Liver (tissue), 9 donors: ENCODE measurements around the gene ACSL1. TPM values are rescaled to one million over a fixed set of nuclear protein-coding genes. Genes with fewer than 3 reads are reported as not detected.
A peak's percentile ranks its signal among the peaks of the same experiment; 100 is the strongest.
"Not testable (repeated sequence)": the region's sequence is repeated elsewhere in the genome, so short reads cannot be mapped to it uniquely, and the experiment has no call there.

Source experiments
- DNase-seq: peaks from one replicate; pipeline ENCODE4 v3.0.0-alpha.2; 2017; ENCODE audit warnings: low spot score
- H3K27ac ChIP-seq, 2 donors: one replicate each; pipeline ENCODE4 v1.7.0; 2013; ENCODE audit warnings: inconsistent platforms in 2 of 2, low read length in 2 of 2, control low read depth in 1 of 2, low read depth in 1 of 2, mild to moderate bottlenecking in 1 of 2
- H3K27me3 ChIP-seq, 4 donors: one replicate each; pipeline versions ENCODE4 v1.6.1 to v1.7.0; 2013; ENCODE audit warnings: low read length in 3 of 4, inconsistent platforms in 1 of 4, mild to moderate bottlenecking in 1 of 4, moderate library complexity in 1 of 4; ENCODE audit not compliant: control insufficient read depth in 4 of 4, insufficient read depth in 4 of 4
- H3K36me3 ChIP-seq, 4 donors: one replicate each; pipeline versions ENCODE4 v1.6.1 to v1.7.0; 2013; ENCODE audit warnings: low read length in 3 of 4, mild to moderate bottlenecking in 3 of 4, low read depth in 1 of 4, moderate library complexity in 1 of 4; ENCODE audit not compliant: control insufficient read depth in 4 of 4, insufficient read depth in 3 of 4
- H3K4me1 ChIP-seq, 4 donors: one replicate each; pipeline versions ENCODE4 v1.6.1 to v1.7.0; 2013; ENCODE audit warnings: low read length in 3 of 4, mild to moderate bottlenecking in 3 of 4, moderate library complexity in 1 of 4; ENCODE audit not compliant: control insufficient read depth in 4 of 4, insufficient read depth in 4 of 4
- H3K4me3 ChIP-seq, 3 donors: one replicate each; pipeline versions ENCODE4 v1.6.1 to v1.7.0; 2013; ENCODE audit warnings: low read length in 3 of 3, control low read depth in 1 of 3, low read depth in 1 of 3, mild to moderate bottlenecking in 1 of 3
- H3K9ac ChIP-seq, 2 donors: one replicate each; pipeline ENCODE4 v1.7.0; 2013; ENCODE audit warnings: low read length in 2 of 2, mild to moderate bottlenecking in 2 of 2, moderate library complexity in 2 of 2, control low read depth in 1 of 2, low read depth in 1 of 2
- H3K9me3 ChIP-seq, 4 donors: one replicate each; pipeline versions ENCODE4 v1.6.1 to v1.7.0; 2013; ENCODE audit warnings: low read length in 3 of 4; ENCODE audit not compliant: control insufficient read depth in 4 of 4
- EGR1 ChIP-seq, 2 donors: IDR thresholded peaks; 2 replicates each; pipeline ENCODE4 v1.6.1; 2016 to 2018; ENCODE audit warnings: antibody characterized with exemption in 2 of 2, low read depth in 2 of 2
- FOXA1 ChIP-seq: IDR thresholded peaks from 2 replicates; pipeline ENCODE4 v1.6.1; 2016; ENCODE audit warnings: antibody characterized with exemption
- FOXA2 ChIP-seq: IDR thresholded peaks from 2 replicates; pipeline ENCODE4 v1.6.1; 2016; ENCODE audit warnings: antibody characterized with exemption
- GABPA ChIP-seq, 2 donors: IDR thresholded peaks in 1 of 2; conservative IDR thresholded peaks in 1 of 2; 2 replicates each; pipeline ENCODE4 v1.6.1; 2016; ENCODE audit warnings: antibody characterized with exemption in 2 of 2, mild to moderate bottlenecking in 1 of 2, moderate library complexity in 1 of 2
- HNF4A ChIP-seq, 2 donors: conservative IDR thresholded peaks; 2 replicates each; pipeline ENCODE4 v1.6.1; 2016; ENCODE audit warnings: antibody characterized with exemption in 2 of 2, mild to moderate bottlenecking in 2 of 2
- HNF4G ChIP-seq: IDR thresholded peaks from 2 replicates; pipeline ENCODE4 v1.6.1; 2016; ENCODE audit warnings: antibody characterized with exemption
- JUND ChIP-seq, 2 donors: IDR thresholded peaks; 2 replicates each; pipeline ENCODE4 v1.6.1; 2016; ENCODE audit warnings: antibody characterized with exemption in 2 of 2
- NR2F2 ChIP-seq: IDR thresholded peaks from 2 replicates; pipeline ENCODE4 v1.6.1; 2016; ENCODE audit warnings: antibody characterized with exemption
- RAD21 ChIP-seq, 2 donors: IDR thresholded peaks; 2 replicates each; pipeline ENCODE4 v1.6.1; 2016; ENCODE audit warnings: antibody characterized with exemption in 2 of 2, mild to moderate bottlenecking in 2 of 2
- RXRA ChIP-seq, 2 donors: IDR thresholded peaks; 2 replicates each; pipeline ENCODE4 v1.6.1; 2017 to 2018; ENCODE audit warnings: antibody characterized with exemption in 2 of 2, mild to moderate bottlenecking in 1 of 2
- SP1 ChIP-seq: IDR thresholded peaks from 2 replicates; pipeline ENCODE4 v1.6.1; 2018; ENCODE audit warnings: antibody characterized with exemption, mild to moderate bottlenecking
- TAF1 ChIP-seq: conservative IDR thresholded peaks from 2 replicates; pipeline ENCODE4 v1.6.1; 2016; ENCODE audit warnings: antibody characterized with exemption, mild to moderate bottlenecking
- WGBS: extraction: QIAGEN DNeasy Blood & Tissue Kit; methylation state at CpG from one replicate; pipeline ENCODE4 v1.1.7; 2013; 5-methylcytosine and 5-hydroxymethylcytosine counted together
- polyA plus RNA-seq, 2 donors: library from polyadenylated mRNA; stranded (reverse) in 1 of 2; unstranded in 1 of 2; fragments of 200-250 nt in 1 of 2; fragments of >200 nt in 1 of 2; fragmentation: Nextera tagmentation in 1 of 2; extraction: Ambion mirVana in 1 of 2; gene quantifications; one replicate each; pipeline versions ENCODE4 v1.2.1 to v1.2.3, GENCODE V29; 2013 to 2015
- total RNA-seq, 2 donors: library from RNA; depleted of rRNA; stranded (reverse); fragments of >200 nt; gene quantifications; one replicate each; pipeline ENCODE4 v1.2.3, GENCODE V29; 2014
- TF ChIP-seq, protein P1 (sequence below): IDR thresholded peaks from 2 replicates; pipeline ENCODE4 v1.6.1; 2016; ENCODE audit warnings: antibody characterized with exemption
- TF ChIP-seq, protein P2 (sequence below): IDR thresholded peaks from 2 replicates; pipeline ENCODE4 v1.6.1; 2016; ENCODE audit warnings: antibody characterized with exemption
- TF ChIP-seq, protein P3 (sequence below): fragments of 150-350 bp; IDR thresholded peaks from 2 replicates; pipeline ENCODE4 v1.5.1; 2017; ENCODE audit warnings: improper control_type of control experiment, low read depth, low read length; ENCODE audit not compliant: missing input control
- TF ChIP-seq, protein P4 (sequence below): IDR thresholded peaks from 2 replicates; pipeline ENCODE4 v1.6.1; 2016; ENCODE audit warnings: antibody characterized with exemption
- TF ChIP-seq, protein P5 (sequence below): IDR thresholded peaks from 2 replicates; pipeline ENCODE4 v1.6.1; 2016; ENCODE audit warnings: antibody characterized with exemption, mild to moderate bottlenecking
- donor health status: healthy.
- donor health status: healthy.
- donor health status: healthy.
- donor health status: healthy.
- donor health status: healthy.

The ACSL1 gene
- total and polyA plus RNA-seq, 4 donors = 210 to 2,226 (median 878) TPM

DNA sequence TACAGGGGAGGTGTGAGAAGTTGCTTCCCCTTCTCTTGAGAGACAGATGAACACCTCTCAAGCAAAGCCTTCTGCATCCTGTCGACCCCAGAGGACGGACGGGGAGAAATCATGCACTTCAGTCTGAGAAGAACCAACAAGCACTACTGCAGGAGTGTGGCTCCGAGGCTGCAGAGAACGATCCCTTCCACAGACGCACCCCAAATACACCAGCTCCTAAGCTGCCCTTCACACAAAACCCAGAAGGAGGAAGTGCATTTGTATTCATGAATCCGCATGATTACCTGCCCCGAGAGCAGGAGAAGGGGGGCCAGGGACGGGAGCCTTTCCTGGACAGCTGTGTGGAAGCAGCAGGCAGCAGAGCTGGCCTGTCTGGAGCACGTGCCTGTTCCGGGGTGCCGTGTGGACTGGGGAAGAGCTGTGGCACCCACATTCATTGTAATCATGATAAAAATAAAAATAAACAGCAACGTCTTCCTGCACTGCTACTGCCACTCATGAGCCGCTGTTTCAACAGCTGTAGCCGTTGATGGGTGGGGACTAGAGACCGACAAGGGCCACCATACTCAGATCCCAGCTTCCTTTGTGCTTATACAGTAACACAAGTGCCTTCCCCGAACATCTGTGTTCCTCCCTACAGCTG lies 42.9 kb downstream of the ACSL1 start:
- no peak overlapping the region for H3K9ac ChIP-seq
- no peak for DNase-seq
- no peaks in the 10 kb centered on the region for H3K9me3 ChIP-seq
- TF ChIP-seq FOXA1 = no peak
- TF ChIP-seq, protein P1, sequence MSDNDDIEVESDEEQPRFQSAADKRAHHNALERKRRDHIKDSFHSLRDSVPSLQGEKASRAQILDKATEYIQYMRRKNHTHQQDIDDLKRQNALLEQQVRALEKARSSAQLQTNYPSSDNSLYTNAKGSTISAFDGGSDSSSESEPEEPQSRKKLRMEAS = no peak
- TF ChIP-seq EGR1 (IDR thresholded peaks at IDR 0.05; ENCODE audit: low read depth in 2 of 2) = no peak
- TF ChIP-seq, protein P2, sequence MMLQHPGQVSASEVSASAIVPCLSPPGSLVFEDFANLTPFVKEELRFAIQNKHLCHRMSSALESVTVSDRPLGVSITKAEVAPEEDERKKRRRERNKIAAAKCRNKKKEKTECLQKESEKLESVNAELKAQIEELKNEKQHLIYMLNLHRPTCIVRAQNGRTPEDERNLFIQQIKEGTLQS = no peak
- TF ChIP-seq TAF1 = no peak
- TF ChIP-seq HNF4G = no peak
- TF ChIP-seq, protein P3, sequence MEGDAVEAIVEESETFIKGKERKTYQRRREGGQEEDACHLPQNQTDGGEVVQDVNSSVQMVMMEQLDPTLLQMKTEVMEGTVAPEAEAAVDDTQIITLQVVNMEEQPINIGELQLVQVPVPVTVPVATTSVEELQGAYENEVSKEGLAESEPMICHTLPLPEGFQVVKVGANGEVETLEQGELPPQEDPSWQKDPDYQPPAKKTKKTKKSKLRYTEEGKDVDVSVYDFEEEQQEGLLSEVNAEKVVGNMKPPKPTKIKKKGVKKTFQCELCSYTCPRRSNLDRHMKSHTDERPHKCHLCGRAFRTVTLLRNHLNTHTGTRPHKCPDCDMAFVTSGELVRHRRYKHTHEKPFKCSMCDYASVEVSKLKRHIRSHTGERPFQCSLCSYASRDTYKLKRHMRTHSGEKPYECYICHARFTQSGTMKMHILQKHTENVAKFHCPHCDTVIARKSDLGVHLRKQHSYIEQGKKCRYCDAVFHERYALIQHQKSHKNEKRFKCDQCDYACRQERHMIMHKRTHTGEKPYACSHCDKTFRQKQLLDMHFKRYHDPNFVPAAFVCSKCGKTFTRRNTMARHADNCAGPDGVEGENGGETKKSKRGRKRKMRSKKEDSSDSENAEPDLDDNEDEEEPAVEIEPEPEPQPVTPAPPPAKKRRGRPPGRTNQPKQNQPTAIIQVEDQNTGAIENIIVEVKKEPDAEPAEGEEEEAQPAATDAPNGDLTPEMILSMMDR = no peak
- TF ChIP-seq FOXA2 = no peak
- no peak for TF ChIP-seq RXRA (IDR thresholded peaks at IDR 0.05)
- no peak for TF ChIP-seq GABPA (IDR thresholded peaks at IDR 0.05 in 1 of 2, conservative IDR thresholded peaks at IDR 0.05 in 1 of 2)
- TF ChIP-seq JUND (IDR thresholded peaks at IDR 0.05) = no peak
- no peak for TF ChIP-seq NR2F2
- TF ChIP-seq, protein P4, sequence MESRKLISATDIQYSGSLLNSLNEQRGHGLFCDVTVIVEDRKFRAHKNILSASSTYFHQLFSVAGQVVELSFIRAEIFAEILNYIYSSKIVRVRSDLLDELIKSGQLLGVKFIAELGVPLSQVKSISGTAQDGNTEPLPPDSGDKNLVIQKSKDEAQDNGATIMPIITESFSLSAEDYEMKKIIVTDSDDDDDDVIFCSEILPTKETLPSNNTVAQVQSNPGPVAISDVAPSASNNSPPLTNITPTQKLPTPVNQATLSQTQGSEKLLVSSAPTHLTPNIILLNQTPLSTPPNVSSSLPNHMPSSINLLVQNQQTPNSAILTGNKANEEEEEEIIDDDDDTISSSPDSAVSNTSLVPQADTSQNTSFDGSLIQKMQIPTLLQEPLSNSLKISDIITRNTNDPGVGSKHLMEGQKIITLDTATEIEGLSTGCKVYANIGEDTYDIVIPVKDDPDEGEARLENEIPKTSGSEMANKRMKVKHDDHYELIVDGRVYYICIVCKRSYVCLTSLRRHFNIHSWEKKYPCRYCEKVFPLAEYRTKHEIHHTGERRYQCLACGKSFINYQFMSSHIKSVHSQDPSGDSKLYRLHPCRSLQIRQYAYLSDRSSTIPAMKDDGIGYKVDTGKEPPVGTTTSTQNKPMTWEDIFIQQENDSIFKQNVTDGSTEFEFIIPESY = no peak
- no peak for TF ChIP-seq HNF4A (conservative IDR thresholded peaks at IDR 0.05)
- no peak overlapping the region for H3K4me3 ChIP-seq
- WGBS = 81% methylated on average over 17 of the region's 17 CpGs
- H3K36me3 ChIP-seq = peaks cover 4 to 74% (median 70%) of the 10 kb centered on the region in 4 donors
- no peaks in the 10 kb centered on the region for H3K27me3 ChIP-seq
- peaks cover 2 to 32% (median 17%) of the 10 kb centered on the region in 4 donors for H3K4me1 ChIP-seq
- no peak overlapping the region for H3K27ac ChIP-seq

DNA sequence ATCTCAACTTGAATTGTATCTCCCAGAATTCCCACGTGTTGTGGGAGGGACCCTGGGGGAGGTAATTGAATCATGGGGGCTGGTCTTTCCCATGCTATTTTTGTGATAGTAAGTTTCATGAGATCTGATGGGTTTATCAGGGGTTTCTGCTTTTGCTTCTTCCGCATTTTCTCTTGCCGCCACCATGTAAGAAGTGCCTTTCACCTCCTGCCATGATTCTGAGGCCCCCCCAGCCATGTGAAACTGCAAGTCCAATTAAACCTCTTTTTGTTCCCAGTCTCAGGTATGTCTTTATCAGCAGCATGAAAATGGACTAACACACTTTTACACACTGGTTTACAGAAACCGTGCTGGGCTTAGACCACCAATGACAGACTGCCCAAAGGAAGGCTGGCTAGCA lies 46.6 kb downstream of the ACSL1 start:
- not testable (repeated sequence) for DNase-seq, H3K27ac ChIP-seq, H3K9me3 ChIP-seq, H3K4me3 ChIP-seq, H3K27me3 ChIP-seq, H3K9ac ChIP-seq
- Histone ChIP-seq H3K36me3 (peaks cover 6 to 65% (median 62%) of the 10 kb centered on the region in 4 donors), H3K4me1 (peaks cover 2 to 33% (median 24%) of the 10 kb centered on the region in 4 donors)
- WGBS = 89% methylated on average over 4 of the region's 4 CpGs

DNA sequence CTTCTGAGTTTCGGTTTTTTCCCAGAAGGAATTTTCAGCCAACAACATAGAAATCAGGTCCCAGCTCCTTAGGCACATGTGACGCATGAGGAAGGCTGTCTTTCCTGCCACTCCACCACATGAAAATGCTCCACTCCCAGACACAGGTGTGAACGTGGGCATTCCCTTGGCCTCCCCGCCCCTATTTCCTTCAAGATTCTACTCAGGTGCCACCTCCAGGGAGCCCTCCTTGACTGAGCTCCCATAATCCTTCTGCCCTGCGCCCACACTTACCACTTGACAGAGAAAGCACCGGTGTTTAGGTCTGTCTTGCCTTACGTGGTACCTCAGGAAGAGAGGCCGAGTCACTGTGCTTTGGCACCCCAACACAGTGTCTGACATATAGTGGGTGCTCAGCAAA lies 47.4 kb downstream of the ACSL1 start:
- no peak for DNase-seq
- H3K36me3 ChIP-seq = peaks cover 3 to 65% (median 62%) of the 10 kb centered on the region in 4 donors
- H3K4me3 ChIP-seq = no peak overlapping the region
- no peak overlapping the region for H3K9ac ChIP-seq
- peaks cover 2 to 32% (median 24%) of the 10 kb centered on the region in 4 donors for H3K4me1 ChIP-seq
- H3K27me3 ChIP-seq = no peaks in the 10 kb centered on the region
- H3K9me3 ChIP-seq = no peaks in the 10 kb centered on the region
- 83% methylated on average over 8 of the region's 8 CpGs for WGBS
- peak overlapping the region in 1 of 2 donors; percentile 19 for H3K27ac ChIP-seq
- TF ChIP-seq JUND (IDR thresholded peaks at IDR 0.05) = no peak
- TF ChIP-seq, protein P5, sequence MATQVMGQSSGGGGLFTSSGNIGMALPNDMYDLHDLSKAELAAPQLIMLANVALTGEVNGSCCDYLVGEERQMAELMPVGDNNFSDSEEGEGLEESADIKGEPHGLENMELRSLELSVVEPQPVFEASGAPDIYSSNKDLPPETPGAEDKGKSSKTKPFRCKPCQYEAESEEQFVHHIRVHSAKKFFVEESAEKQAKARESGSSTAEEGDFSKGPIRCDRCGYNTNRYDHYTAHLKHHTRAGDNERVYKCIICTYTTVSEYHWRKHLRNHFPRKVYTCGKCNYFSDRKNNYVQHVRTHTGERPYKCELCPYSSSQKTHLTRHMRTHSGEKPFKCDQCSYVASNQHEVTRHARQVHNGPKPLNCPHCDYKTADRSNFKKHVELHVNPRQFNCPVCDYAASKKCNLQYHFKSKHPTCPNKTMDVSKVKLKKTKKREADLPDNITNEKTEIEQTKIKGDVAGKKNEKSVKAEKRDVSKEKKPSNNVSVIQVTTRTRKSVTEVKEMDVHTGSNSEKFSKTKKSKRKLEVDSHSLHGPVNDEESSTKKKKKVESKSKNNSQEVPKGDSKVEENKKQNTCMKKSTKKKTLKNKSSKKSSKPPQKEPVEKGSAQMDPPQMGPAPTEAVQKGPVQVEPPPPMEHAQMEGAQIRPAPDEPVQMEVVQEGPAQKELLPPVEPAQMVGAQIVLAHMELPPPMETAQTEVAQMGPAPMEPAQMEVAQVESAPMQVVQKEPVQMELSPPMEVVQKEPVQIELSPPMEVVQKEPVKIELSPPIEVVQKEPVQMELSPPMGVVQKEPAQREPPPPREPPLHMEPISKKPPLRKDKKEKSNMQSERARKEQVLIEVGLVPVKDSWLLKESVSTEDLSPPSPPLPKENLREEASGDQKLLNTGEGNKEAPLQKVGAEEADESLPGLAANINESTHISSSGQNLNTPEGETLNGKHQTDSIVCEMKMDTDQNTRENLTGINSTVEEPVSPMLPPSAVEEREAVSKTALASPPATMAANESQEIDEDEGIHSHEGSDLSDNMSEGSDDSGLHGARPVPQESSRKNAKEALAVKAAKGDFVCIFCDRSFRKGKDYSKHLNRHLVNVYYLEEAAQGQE = no peak
- TF ChIP-seq SP1 = no peak
- TF ChIP-seq RXRA (IDR thresholded peaks at IDR 0.05) = no peak
- TF ChIP-seq, protein P4 = no peak
- no peak for TF ChIP-seq RAD21 (IDR thresholded peaks at IDR 0.05)
